Measurements from ENCODE around the gene GLRA3. TPM values are rescaled to one million over a fixed set of nuclear protein-coding genes. Genes with fewer than 3 reads are reported as not detected.

The GLRA3 gene
- total RNA-seq, 4 donors from 2014 or later = 0.04 TPM; not detected in 3

DNA sequence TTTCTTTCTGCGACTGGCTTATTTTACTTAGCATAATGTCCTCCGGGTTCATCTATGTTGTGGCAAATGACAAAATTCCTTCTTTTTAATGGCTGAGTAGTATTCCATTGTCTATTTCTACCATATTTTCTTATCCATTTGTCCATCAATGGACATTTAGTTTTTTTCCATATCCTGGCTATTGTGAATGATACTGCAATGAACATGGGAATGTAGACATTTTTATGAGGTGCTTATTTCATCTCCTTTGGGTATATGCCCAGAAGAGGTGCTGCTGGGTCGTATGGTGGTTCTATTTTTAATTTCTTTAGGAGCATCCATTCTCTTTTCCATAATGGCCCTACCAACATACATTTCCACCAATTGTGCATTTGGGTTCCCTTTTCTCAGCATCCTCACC lies 230.2 kb downstream of the GLRA3 start:
- WGBS, 2 donors = 72 to 82% methylated on average over 3 of the region's 3 CpGs
- no peak for DNase-seq (ENCODE audit: low spot score in 2 of 2)
- H3K4me3 ChIP-seq (ENCODE audit: low read depth, poor library complexity, severe bottlenecking) = no peak overlapping the region
- intact Hi-C loops (cut with DNase I; ENCODE audit: low total_unique reads) = no loop called here
- TF ChIP-seq, protein P1, sequence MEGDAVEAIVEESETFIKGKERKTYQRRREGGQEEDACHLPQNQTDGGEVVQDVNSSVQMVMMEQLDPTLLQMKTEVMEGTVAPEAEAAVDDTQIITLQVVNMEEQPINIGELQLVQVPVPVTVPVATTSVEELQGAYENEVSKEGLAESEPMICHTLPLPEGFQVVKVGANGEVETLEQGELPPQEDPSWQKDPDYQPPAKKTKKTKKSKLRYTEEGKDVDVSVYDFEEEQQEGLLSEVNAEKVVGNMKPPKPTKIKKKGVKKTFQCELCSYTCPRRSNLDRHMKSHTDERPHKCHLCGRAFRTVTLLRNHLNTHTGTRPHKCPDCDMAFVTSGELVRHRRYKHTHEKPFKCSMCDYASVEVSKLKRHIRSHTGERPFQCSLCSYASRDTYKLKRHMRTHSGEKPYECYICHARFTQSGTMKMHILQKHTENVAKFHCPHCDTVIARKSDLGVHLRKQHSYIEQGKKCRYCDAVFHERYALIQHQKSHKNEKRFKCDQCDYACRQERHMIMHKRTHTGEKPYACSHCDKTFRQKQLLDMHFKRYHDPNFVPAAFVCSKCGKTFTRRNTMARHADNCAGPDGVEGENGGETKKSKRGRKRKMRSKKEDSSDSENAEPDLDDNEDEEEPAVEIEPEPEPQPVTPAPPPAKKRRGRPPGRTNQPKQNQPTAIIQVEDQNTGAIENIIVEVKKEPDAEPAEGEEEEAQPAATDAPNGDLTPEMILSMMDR (IDR thresholded peaks at IDR 0.05) = no peak
- TF ChIP-seq POLR2A (IDR thresholded peaks at IDR 0.05) = no peak

DNA sequence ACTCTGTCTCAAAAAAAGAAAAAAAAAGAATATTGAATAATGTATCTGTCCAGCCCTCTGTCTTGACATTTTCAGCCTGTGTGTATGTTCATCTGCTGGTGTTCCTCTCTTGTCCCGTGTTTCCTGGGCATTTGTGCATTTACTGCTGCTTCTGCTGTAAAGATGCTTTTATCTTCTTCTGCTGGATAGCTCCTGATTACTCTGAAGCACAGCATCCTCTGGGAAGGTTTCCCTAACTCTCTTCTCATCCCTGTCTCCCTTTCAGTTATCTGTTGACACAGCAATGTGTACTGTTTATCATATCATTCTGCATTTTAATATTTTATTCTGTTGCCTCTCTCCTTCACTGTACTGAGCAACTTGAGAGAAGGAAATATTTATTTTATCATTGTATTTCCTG lies 232.5 kb downstream of the GLRA3 start:
- WGBS, 2 donors = 67 to 69% methylated on average over 1 of the region's 1 CpG
- no peak overlapping the region for H3K4me3 ChIP-seq (ENCODE audit: low read depth, poor library complexity, severe bottlenecking)
- no peak for DNase-seq (ENCODE audit: low spot score in 2 of 2)
- no peak for TF ChIP-seq POLR2A (IDR thresholded peaks at IDR 0.05)
- TF ChIP-seq, protein P1 (IDR thresholded peaks at IDR 0.05) = no peak
- intact Hi-C loops (cut with DNase I; ENCODE audit: low total_unique reads) = no loop called here

DNA sequence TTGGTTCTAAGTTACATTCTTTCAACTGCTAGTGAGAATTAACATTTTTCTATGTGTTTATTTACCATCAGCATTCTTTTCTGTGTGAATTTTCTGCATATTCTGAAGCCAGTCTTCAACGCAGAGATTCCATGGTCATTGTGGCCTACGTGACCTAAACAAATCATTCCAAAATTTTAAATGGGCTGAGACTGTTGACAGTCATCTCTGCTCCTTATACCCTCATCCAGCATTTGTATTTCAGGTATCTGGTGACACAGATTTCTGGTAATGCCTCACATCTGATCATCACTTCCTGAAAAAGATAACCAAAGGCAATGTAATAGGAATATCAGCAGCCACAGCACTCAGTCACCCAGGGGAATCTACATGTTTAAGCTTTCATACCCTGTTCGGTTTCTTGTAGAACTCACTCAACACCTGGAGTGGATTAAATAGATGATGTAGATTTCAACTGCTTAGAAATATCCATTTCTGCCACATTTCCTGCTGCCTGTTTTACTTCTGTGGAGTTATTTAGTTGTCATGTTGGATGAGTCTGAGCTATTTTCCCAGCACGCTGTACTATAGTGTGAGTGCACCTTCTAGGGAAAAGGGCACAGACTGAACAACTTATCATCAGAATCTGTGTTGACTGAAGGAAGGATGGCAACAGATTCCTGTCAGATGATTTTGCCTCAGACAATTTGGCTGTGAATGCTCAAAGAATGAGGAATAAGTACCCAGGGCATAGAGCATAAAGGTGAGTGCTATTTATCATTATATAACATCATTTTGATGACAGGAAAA lies 233.7 kb downstream of the GLRA3 start:
- no peak for TF ChIP-seq POLR2A (IDR thresholded peaks at IDR 0.05)
- TF ChIP-seq, protein P1 (IDR thresholded peaks at IDR 0.05) = no peak
- H3K4me3 ChIP-seq (ENCODE audit: low read depth, poor library complexity, severe bottlenecking) = no peak overlapping the region
- DNase-seq (ENCODE audit: low spot score in 2 of 2) = no peak
- 82 to 84% methylated on average over 4 of the region's 4 CpGs for WGBS, 2 donors
- intact Hi-C loops (cut with DNase I; ENCODE audit: low total_unique reads) = no loop called here

DNA sequence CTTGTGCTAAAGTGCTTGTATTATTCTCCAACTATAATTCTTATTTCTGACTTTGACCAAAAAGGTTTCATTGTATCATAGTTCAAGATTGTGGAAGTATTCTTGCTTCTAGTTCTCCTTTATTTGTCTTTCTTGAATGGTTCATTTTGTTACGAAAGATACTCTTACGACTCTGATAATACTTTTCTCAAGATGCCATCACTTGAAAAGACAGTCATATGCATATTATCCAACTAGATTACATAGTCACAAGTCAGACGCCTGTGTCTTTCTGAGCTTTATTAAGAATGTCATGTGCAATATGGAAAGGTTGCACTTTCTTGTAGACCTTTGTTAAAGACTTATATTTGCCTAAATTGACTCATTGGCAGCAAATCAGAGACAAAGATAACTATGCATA lies 235.3 kb downstream of the GLRA3 start:
- TF ChIP-seq, protein P1 (IDR thresholded peaks at IDR 0.05) = no peak
- no peak for TF ChIP-seq POLR2A (IDR thresholded peaks at IDR 0.05)
- 82 to 85% methylated on average over 3 of the region's 3 CpGs for WGBS, 2 donors
- H3K4me3 ChIP-seq (ENCODE audit: low read depth, poor library complexity, severe bottlenecking) = no peak overlapping the region
- no peak for DNase-seq (ENCODE audit: low spot score in 2 of 2)
- intact Hi-C loops (cut with DNase I; ENCODE audit: low total_unique reads) = no loop called here

DNA sequence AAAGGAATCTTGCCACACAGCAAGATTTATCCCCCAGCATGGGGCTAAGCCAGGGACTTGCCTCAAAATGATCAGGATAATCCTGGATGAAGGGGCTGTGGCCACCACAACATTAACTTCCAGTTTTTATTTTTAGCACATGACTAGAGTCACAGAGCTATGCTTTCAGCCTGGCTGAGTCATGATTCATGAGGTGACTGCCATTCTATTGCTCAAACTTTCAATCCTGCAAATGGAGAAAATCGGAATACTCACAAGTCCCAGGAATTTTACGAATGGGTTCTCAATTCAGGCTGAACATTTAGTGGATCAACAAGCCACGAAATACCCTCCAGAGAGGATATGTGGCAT lies 236.1 kb downstream of the GLRA3 start:
- TF ChIP-seq POLR2A (IDR thresholded peaks at IDR 0.05) = no peak
- TF ChIP-seq, protein P1 (IDR thresholded peaks at IDR 0.05) = no peak
- intact Hi-C loops (cut with DNase I; ENCODE audit: low total_unique reads) = no loop called here
- peak in 1 of 2 donors; percentile 30 for DNase-seq (ENCODE audit: low spot score in 2 of 2)
- 73 to 77% methylated on average over 3 of the region's 3 CpGs for WGBS, 2 donors
- no peak overlapping the region for H3K4me3 ChIP-seq (ENCODE audit: low read depth, poor library complexity, severe bottlenecking)

Measured in lower leg skin (tissue), 4 donors.